ENCODE measurements around the gene DMXL1. TPM values are rescaled to one million over a fixed set of nuclear protein-coding genes. Genes with fewer than 3 reads are reported as not detected.

The DMXL1 gene
- polyA plus RNA-seq, 1 experiment, result 8.5 TPM

DNA sequence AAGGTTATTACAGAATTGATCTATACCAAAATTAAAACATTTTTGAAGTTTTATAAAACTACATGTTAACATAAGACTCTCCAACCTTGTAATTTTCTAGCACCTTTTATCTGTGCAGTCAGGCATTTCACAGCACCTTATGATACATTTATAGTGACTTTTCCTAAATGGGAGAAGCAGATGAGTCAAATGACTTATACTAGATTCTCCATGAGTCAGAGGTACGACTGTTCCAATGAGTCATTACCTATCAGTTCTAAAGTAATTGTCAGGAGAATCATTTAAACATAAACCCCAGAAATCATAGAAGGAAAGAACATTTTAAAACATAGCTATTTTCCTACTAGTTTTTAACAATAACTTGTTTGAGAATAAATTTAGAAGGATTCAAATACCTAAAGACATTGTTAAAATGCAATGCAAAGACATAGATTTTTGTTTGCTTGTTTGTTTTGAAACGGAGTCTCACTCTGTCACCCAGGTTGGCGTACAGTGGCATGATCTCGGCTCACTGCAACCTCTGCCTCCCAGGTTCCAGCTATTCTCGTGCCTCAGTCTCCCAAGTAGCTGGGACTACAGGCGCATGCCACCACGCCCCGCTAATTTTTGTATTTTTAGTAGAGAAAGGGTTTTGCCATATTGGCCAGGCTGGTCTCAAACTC, 34.7 kb upstream of the DMXL1 start:
- no peaks in the 10 kb centered on the region for H3K27me3 ChIP-seq (ENCODE audit: control insufficient read depth, insufficient read depth, low read length)
- peak; percentile 31 for DNase-seq (ENCODE audit: low read depth)
- no peak overlapping the region for H3K4me3 ChIP-seq (ENCODE audit: low read depth, low read length)
- TF ChIP-seq, protein P1, sequence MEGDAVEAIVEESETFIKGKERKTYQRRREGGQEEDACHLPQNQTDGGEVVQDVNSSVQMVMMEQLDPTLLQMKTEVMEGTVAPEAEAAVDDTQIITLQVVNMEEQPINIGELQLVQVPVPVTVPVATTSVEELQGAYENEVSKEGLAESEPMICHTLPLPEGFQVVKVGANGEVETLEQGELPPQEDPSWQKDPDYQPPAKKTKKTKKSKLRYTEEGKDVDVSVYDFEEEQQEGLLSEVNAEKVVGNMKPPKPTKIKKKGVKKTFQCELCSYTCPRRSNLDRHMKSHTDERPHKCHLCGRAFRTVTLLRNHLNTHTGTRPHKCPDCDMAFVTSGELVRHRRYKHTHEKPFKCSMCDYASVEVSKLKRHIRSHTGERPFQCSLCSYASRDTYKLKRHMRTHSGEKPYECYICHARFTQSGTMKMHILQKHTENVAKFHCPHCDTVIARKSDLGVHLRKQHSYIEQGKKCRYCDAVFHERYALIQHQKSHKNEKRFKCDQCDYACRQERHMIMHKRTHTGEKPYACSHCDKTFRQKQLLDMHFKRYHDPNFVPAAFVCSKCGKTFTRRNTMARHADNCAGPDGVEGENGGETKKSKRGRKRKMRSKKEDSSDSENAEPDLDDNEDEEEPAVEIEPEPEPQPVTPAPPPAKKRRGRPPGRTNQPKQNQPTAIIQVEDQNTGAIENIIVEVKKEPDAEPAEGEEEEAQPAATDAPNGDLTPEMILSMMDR (IDR thresholded peaks at IDR 0.05; ENCODE audit: insufficient read depth, low read depth, low read length), result no peak
- POLR2A ChIA-PET, result no interaction called here
- CTCF ChIA-PET, result no interaction called here
- no peaks in the 10 kb centered on the region for H3K36me3 ChIP-seq (ENCODE audit: control insufficient read depth, insufficient read depth, low read length)

DNA sequence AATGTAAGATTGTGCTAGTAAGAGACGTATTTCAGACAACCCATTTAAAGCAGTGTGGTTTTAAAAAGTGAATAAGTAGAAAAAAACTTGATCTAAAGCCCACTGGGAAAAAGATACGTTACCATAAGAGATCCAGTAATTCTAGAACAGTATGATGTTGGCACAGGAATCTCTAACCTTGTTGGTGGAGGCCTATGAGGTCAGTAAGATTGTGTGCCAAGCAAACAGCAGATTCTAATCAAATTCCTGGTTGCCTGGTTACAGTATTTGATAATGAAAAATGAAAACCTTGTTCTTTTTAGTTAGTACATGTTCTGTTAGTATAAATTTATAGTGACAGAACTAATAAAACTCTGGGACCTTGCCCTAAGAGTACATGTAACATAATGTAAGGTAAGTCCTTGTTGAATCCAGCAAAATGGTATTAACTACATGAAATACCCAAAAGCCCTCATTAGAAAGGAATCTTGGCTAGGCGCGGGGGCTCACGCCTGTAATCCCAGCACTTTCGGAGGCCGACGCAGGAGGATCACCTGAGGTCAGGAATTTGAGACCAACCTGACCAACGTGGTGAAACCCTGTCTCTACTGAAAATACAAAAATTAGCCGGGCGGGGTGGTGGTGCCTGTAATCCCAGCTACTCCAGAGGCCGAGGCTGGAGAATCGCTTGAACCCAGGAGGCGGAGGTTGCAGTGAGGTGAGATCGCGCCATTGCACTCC, 33.2 kb upstream of the DMXL1 start:
- TF ChIP-seq, protein P1 (IDR thresholded peaks at IDR 0.05; ENCODE audit: insufficient read depth, low read depth, low read length), result no peak
- CTCF ChIA-PET, result no interaction called here
- no peak for DNase-seq (ENCODE audit: low read depth)
- POLR2A ChIA-PET, result no interaction called here
- Histone ChIP-seq H3K27me3 (ENCODE audit: control insufficient read depth, insufficient read depth, low read length) (no peaks in the 10 kb centered on the region), H3K4me3 (ENCODE audit: low read depth, low read length) (no peak overlapping the region), H3K36me3 (ENCODE audit: control insufficient read depth, insufficient read depth, low read length) (no peaks in the 10 kb centered on the region)

DNA sequence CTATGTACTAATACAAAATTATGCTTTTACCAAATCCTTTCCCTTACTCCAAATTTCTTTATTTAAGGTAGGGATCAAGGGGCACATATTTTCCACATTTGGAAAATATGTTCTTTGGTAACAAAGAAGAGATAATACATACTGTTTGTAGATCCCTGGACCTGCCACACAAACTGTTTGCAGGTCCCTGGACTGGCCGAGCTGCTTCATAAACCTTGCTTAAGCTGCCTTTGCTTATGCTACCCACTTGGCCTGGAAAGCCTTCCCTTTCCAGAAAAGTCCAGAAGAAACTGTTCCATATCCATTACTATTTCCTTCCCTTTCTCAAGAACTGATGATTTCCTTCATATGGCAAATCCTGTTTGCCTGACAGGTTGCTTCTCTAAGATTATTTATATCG, 22.6 kb upstream of the DMXL1 start:
- ChIA-PET CTCF (interaction anchor here (0.7 to 0.9 kb wide), 2 partner anchors 60 to 364 kb away, joined by 3 to 6 read pairs; partner anchors contain the start of gene DTWD2), POLR2A (no interaction called here)
- Histone ChIP-seq H3K4me3 (ENCODE audit: low read depth, low read length) (no peak overlapping the region), H3K27me3 (ENCODE audit: control insufficient read depth, insufficient read depth, low read length) (no peaks in the 10 kb centered on the region), H3K36me3 (ENCODE audit: control insufficient read depth, insufficient read depth, low read length) (no peaks in the 10 kb centered on the region)
- TF ChIP-seq, protein P1 (IDR thresholded peaks at IDR 0.05; ENCODE audit: insufficient read depth, low read depth, low read length), result no peak
- no peak for DNase-seq (ENCODE audit: low read depth)

DNA sequence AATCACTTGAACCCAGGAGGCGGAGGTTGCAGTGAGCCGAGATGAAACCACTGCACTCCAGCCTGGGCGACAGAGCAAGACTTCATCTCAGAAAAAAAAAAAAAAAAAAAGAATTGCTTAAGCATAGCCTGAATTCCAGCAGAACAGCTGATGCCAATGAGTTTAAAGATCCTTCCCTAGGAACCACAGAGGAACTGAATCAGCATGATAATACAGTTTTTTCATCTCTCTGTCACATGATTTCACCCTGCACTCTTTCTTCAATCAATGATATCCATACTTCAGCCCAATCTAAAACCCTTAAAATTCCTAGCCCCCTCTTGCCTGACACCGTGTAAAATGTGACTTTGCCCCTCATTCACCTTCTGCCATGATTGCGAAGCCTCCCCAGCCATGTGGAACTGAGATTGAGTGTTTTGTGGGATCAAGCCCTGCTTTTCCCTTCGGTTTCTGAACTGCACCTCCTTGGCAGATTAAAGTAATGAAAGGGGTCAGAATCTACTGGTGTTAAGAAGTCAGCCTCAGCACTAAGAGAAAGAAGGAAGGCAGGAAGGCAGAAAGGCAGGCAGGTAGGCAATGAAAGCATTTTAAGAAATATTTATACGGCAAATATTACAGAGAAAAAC, 20.9 kb upstream of the DMXL1 start:
- Histone ChIP-seq H3K4me3 (ENCODE audit: low read depth, low read length) (no peak overlapping the region), H3K27me3 (ENCODE audit: control insufficient read depth, insufficient read depth, low read length) (no peaks in the 10 kb centered on the region), H3K36me3 (ENCODE audit: control insufficient read depth, insufficient read depth, low read length) (no peaks in the 10 kb centered on the region)
- POLR2A ChIA-PET, result no interaction called here
- CTCF ChIA-PET, result no interaction called here
- TF ChIP-seq, protein P1 (IDR thresholded peaks at IDR 0.05; ENCODE audit: insufficient read depth, low read depth, low read length), result no peak
- no peak for DNase-seq (ENCODE audit: low read depth)

DNA sequence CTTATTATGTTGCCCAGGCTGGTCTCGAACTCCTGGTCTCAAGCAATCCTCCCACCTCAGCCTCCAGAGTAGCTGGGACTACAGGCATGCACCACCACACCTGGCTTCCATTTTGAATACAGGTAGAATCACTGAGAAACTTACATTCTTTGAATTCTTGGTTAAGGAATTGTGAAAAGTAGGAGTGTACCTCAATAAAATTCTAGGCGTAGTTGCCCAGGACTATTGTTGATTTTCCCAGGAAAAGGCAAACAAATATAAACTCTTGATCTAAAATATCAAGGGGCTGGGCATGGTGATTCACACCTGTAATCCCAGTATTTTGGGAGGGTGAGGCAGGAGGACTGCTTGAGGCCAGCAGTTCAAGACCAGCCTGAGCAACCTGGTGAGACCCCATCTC, 16.8 kb upstream of the DMXL1 start:
- Histone ChIP-seq H3K27me3 (ENCODE audit: control insufficient read depth, insufficient read depth, low read length) (no peaks in the 10 kb centered on the region), H3K36me3 (ENCODE audit: control insufficient read depth, insufficient read depth, low read length) (no peaks in the 10 kb centered on the region), H3K4me3 (ENCODE audit: low read depth, low read length) (no peak overlapping the region)
- ChIA-PET POLR2A (no interaction called here), CTCF (no interaction called here)
- no peak for DNase-seq (ENCODE audit: low read depth)
- TF ChIP-seq, protein P1 (IDR thresholded peaks at IDR 0.05; ENCODE audit: insufficient read depth, low read depth, low read length), result no peak

Measured in BJ (cell line).